H9 (cell line): Measurements from ENCODE around the gene ATG7. TPM values are rescaled to one million over a fixed set of nuclear protein-coding genes. Genes with fewer than 3 reads are reported as not detected.

Experiments used
- DNase-seq: peaks from one replicate; pipeline ENCODE4 v3.0.0-alpha.2; 2017
- H2AFZ ChIP-seq: one replicate; pipeline ENCODE4 v1.6.1; 2013; ENCODE audit warnings: mild to moderate bottlenecking, low read length, control low read depth, moderate library complexity
- H2AK5ac ChIP-seq: 2 replicates; pipeline ENCODE4 v1.6.1; 2013; ENCODE audit warnings: low read length, control low read depth, mixed read lengths; ENCODE audit not compliant: insufficient read length
- H2BK120ac ChIP-seq: one replicate; pipeline ENCODE4 v1.6.1; 2013; ENCODE audit warnings: low read depth, mild to moderate bottlenecking, low read length, control low read depth, inconsistent platforms; ENCODE audit not compliant: poor library complexity, severe bottlenecking
- H2BK12ac ChIP-seq: 2 replicates; pipeline ENCODE4 v1.6.1; 2013; ENCODE audit warnings: low read length, control low read depth, mixed read lengths, low read depth; ENCODE audit not compliant: insufficient read length
- H2BK15ac ChIP-seq: 2 replicates; pipeline ENCODE4 v1.6.1; 2013; ENCODE audit warnings: low read depth, low read length, control low read depth
- H2BK20ac ChIP-seq: one replicate; pipeline ENCODE4 v1.6.1; 2013; ENCODE audit warnings: low read depth, mild to moderate bottlenecking, low read length, control low read depth, inconsistent platforms; ENCODE audit not compliant: poor library complexity, severe bottlenecking
- H2BK5ac ChIP-seq: 2 replicates; pipeline ENCODE4 v1.6.1; 2013; ENCODE audit warnings: low read length, control low read depth, mixed read lengths; ENCODE audit not compliant: insufficient read length
- H3K14ac ChIP-seq: 2 replicates; pipeline ENCODE4 v1.6.1; 2013; ENCODE audit warnings: low read length, control low read depth; ENCODE audit not compliant: insufficient read depth
- H3K18ac ChIP-seq: 2 replicates; pipeline ENCODE4 v1.6.1; 2013; ENCODE audit warnings: low read depth, mild to moderate bottlenecking, mixed read lengths, low read length, control low read depth; ENCODE audit not compliant: insufficient read length
- H3K23ac ChIP-seq: 2 replicates; pipeline ENCODE4 v1.6.1; 2013; ENCODE audit warnings: low read length, control low read depth, mixed read lengths, low read depth; ENCODE audit not compliant: insufficient read length
- H3K23me2 ChIP-seq: 2 replicates; pipeline ENCODE4 v1.6.1; 2013; ENCODE audit warnings: low read depth, mild to moderate bottlenecking, mixed read lengths, low read length, control low read depth; ENCODE audit not compliant: insufficient read length, poor library complexity, severe bottlenecking
- H3K27ac ChIP-seq: 2 replicates; pipeline ENCODE4 v1.5.1; 2013; ENCODE audit warnings: low read length, control low read depth, mixed read lengths, low read depth; ENCODE audit not compliant: insufficient read length
- H3K27me3 ChIP-seq: 2 replicates; pipeline ENCODE4 v1.6.1; 2013; ENCODE audit warnings: low read length, control low read depth, inconsistent platforms; ENCODE audit not compliant: insufficient read depth
- H3K4ac ChIP-seq: 2 replicates; pipeline ENCODE4 v1.6.1; 2013; ENCODE audit warnings: low read depth, mild to moderate bottlenecking, control low read depth, inconsistent platforms, low read length, moderate library complexity
- H3K4me1 ChIP-seq: 2 replicates; pipeline ENCODE4 v1.6.1; 2013; ENCODE audit warnings: low read length, control low read depth, inconsistent platforms; ENCODE audit not compliant: insufficient read depth
- H3K4me2 ChIP-seq: 2 replicates; pipeline ENCODE4 v1.6.1; 2013; ENCODE audit warnings: low read length, control low read depth, mixed read lengths; ENCODE audit not compliant: insufficient read length, insufficient read depth
- H3K56ac ChIP-seq: 2 replicates; pipeline ENCODE4 v1.6.1; 2013; ENCODE audit warnings: low read depth, mild to moderate bottlenecking, mixed read lengths, low read length, control low read depth; ENCODE audit not compliant: insufficient read length
- H3K79me1 ChIP-seq: 2 replicates; pipeline ENCODE4 v1.6.1; 2013; ENCODE audit warnings: low read depth, mild to moderate bottlenecking, moderate library complexity, low read length, control low read depth, inconsistent platforms; ENCODE audit not compliant: insufficient read depth, poor library complexity, severe bottlenecking
- H3K79me2 ChIP-seq: 2 replicates; pipeline ENCODE4 v1.6.1; 2013; ENCODE audit warnings: low read length, control low read depth, inconsistent platforms; ENCODE audit not compliant: insufficient read depth
- H3K9ac ChIP-seq: 2 replicates; pipeline ENCODE4 v1.6.1; 2013; ENCODE audit warnings: low read length, control low read depth, mixed read lengths; ENCODE audit not compliant: insufficient read length; ENCODE audit errors: extremely low read depth
- H3K9me3 ChIP-seq: one replicate; pipeline ENCODE4 v1.6.1; 2013; ENCODE audit warnings: low read depth, low read length, inconsistent platforms; ENCODE audit not compliant: control insufficient read depth
- H3T11ph ChIP-seq: one replicate; pipeline ENCODE4 v1.6.1; 2013; ENCODE audit warnings: mild to moderate bottlenecking, low read length, control low read depth, inconsistent platforms
- H4K20me1 ChIP-seq: one replicate; pipeline ENCODE4 v1.6.1; 2013; ENCODE audit not compliant: control insufficient read depth, insufficient read length, insufficient read depth
- H4K5ac ChIP-seq: 2 replicates; pipeline ENCODE4 v1.6.1; 2013; ENCODE audit warnings: low read depth, mild to moderate bottlenecking, mixed read lengths, low read length, control low read depth; ENCODE audit not compliant: insufficient read length
- H4K8ac ChIP-seq: replicated peaks from 2 replicates; pipeline ENCODE4 v1.6.1; 2013; ENCODE audit warnings: low read length, control low read depth, mixed read lengths, low read depth; ENCODE audit not compliant: insufficient read length
- H4K91ac ChIP-seq: 2 replicates; pipeline ENCODE4 v1.6.1; 2013; ENCODE audit warnings: low read depth, mild to moderate bottlenecking, moderate library complexity, mixed read lengths, low read length, control low read depth; ENCODE audit not compliant: insufficient read length
- H3K27ac Mint-ChIP-seq, 3 experiments: 2 replicates in 2 of 3; 3 replicates in 1 of 3; pipeline ENCODE4 v1.8.0; 2020 to 2021; ENCODE audit warnings: mixed read lengths in 3 of 3, mild to moderate bottlenecking in 1 of 3, moderate library complexity in 1 of 3
- H3K27me3 Mint-ChIP-seq: 2 replicates; pipeline ENCODE4 v1.8.0; 2021; ENCODE audit warnings: low read depth, mild to moderate bottlenecking, moderate library complexity, mixed read lengths
- H3K36me3 Mint-ChIP-seq, 3 experiments: 2 replicates in 2 of 3; 3 replicates in 1 of 3; pipeline ENCODE4 v1.8.0; 2020 to 2021; ENCODE audit warnings: low read depth in 3 of 3, mixed read lengths in 3 of 3; ENCODE audit not compliant: insufficient read depth in 1 of 3
- H3K4me1 Mint-ChIP-seq, 2 experiments: 2 replicates each; pipeline ENCODE4 v1.8.0; 2020; ENCODE audit warnings: mixed read lengths in 2 of 2
- H3K4me3 Mint-ChIP-seq, 2 experiments: 2 replicates in 1 of 2; 3 replicates in 1 of 2; pipeline ENCODE4 v1.8.0; 2020 to 2021; ENCODE audit warnings: mild to moderate bottlenecking in 2 of 2, mixed read lengths in 2 of 2, moderate library complexity in 1 of 2
- H3K9me3 Mint-ChIP-seq, 2 experiments: 2 replicates in 1 of 2; 3 replicates in 1 of 2; pipeline ENCODE4 v1.8.0; 2020; ENCODE audit warnings: mild to moderate bottlenecking in 2 of 2, mixed read lengths in 2 of 2, moderate library complexity in 1 of 2
- WGBS: extraction: QIAGEN DNeasy Blood & Tissue Kit; methylation state at CpG from one replicate; pipeline ENCODE4 v1.1.7; 2013; ENCODE audit warnings: missing lambda C conversion rate, low lambda C conversion rate, mixed read lengths; ENCODE audit not compliant: insufficient read length; ENCODE audit errors: extremely low coverage; 5-methylcytosine and 5-hydroxymethylcytosine counted together
- total RNA-seq: library from RNA; stranded (reverse); gene quantifications from 2 replicates; pipeline ENCODE4 v1.2.1, GENCODE V29; 2021
- TF ChIP-seq, protein P1 (sequence below): fragments of 200-600 bp; sonication (generic); conservative IDR thresholded peaks from 3 replicates; pipeline ENCODE4 v1.8.0; 2021; ENCODE audit warnings: antibody characterized with exemption, mild to moderate bottlenecking

Gene ATG7
- total RNA-seq, 1 experiment from 2014 or later: 17.9 TPM

DNA sequence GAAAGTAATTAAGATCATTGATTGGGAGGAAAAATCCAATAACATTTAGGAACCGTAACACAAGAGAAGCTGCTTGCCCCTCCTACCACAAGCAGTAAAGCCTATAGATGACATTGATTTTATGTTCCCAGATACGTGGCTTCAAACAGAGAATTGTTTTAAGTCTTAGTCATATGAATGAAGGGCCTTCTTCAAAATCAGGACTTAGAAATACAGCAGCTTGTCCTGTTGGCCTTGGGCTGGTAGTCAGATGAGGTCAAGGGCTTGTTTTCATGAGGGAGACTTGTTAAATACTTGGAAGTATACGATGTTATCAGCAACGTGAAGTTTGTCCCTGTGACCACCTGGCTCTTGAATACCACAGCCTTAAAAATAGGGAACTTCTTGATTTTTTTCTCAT is 257.1 kb downstream of the ATG7 start:
- Histone ChIP-seq H2BK120ac (no peak overlapping the region), H3K56ac (no peak overlapping the region), H3K79me1 (no peaks in the 10 kb centered on the region), H2BK20ac (no peak overlapping the region), H3K4me1 (no peaks in the 10 kb centered on the region), H4K8ac (no peak overlapping the region), H4K5ac (no peak overlapping the region), H3K23me2 (no peaks in the 10 kb centered on the region), H2BK5ac (no peak overlapping the region), H4K91ac (no peak overlapping the region), H2BK15ac (no peak overlapping the region), H3K18ac (no peak overlapping the region), H3K27ac (no peak overlapping the region), H3K9ac (no peak overlapping the region), H2BK12ac (no peak overlapping the region), H3K9me3 (no peaks in the 10 kb centered on the region), H3K4ac (no peak overlapping the region), H3K79me2 (no peaks in the 10 kb centered on the region), H3T11ph (no peak overlapping the region), H2AFZ (no peak overlapping the region), H3K23ac (no peak overlapping the region), H3K14ac (no peak overlapping the region), H2AK5ac (no peak overlapping the region), H3K27me3 (no peaks in the 10 kb centered on the region), H4K20me1 (no peaks in the 10 kb centered on the region), H3K4me2 (no peak overlapping the region)
- no CpG with 5 or more reads among the region's 4 CpGs for WGBS
- Mint-ChIP-seq H3K9me3 (no peaks in the 10 kb centered on the region), H3K4me1 (peaks cover 0 to 2% of the 10 kb centered on the region in 2 experiments; a peak in 2 of 4 replicates), H3K27me3 (no peaks in the 10 kb centered on the region), H3K4me3 (no peak overlapping the region), H3K27ac (no peak overlapping the region; a peak in 1 of 7 replicates), H3K36me3 (no peaks in the 10 kb centered on the region)
- TF ChIP-seq, protein P1, sequence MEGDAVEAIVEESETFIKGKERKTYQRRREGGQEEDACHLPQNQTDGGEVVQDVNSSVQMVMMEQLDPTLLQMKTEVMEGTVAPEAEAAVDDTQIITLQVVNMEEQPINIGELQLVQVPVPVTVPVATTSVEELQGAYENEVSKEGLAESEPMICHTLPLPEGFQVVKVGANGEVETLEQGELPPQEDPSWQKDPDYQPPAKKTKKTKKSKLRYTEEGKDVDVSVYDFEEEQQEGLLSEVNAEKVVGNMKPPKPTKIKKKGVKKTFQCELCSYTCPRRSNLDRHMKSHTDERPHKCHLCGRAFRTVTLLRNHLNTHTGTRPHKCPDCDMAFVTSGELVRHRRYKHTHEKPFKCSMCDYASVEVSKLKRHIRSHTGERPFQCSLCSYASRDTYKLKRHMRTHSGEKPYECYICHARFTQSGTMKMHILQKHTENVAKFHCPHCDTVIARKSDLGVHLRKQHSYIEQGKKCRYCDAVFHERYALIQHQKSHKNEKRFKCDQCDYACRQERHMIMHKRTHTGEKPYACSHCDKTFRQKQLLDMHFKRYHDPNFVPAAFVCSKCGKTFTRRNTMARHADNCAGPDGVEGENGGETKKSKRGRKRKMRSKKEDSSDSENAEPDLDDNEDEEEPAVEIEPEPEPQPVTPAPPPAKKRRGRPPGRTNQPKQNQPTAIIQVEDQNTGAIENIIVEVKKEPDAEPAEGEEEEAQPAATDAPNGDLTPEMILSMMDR: no peak
- DNase-seq: no peak
